GM23248 (cell line): Measurements from ENCODE around the gene PRUNE2. TPM values are rescaled to one million over a fixed set of nuclear protein-coding genes. Genes with fewer than 3 reads are reported as not detected.

Experiments
- DNase-seq: peaks from one replicate; pipeline ENCODE4 v3.0.0-alpha.2; 2015
- H2AFZ ChIP-seq: fragments of 200-600 bp; sonication (generic); 2 replicates; pipeline ENCODE4 v1.6.1; 2016; ENCODE audit warnings: antibody characterized with exemption
- H3F3A ChIP-seq: fragments of 200-600 bp; sonication (generic); 2 replicates; pipeline ENCODE4 v1.6.1; 2016; ENCODE audit warnings: mild to moderate bottlenecking, antibody characterized with exemption, mixed run types; ENCODE audit not compliant: insufficient read depth
- H3K27ac ChIP-seq: fragments of 200-600 bp; sonication (generic); 2 replicates; pipeline ENCODE4 v1.5.1; 2016; ENCODE audit warnings: mild to moderate bottlenecking
- H3K27me3 ChIP-seq: fragments of 200-600 bp; sonication (generic); replicated peaks from 2 replicates; pipeline ENCODE4 v1.6.1; 2016; ENCODE audit warnings: mild to moderate bottlenecking; ENCODE audit not compliant: insufficient read depth
- H3K36me3 ChIP-seq: fragments of 200-600 bp; sonication (generic); 2 replicates; pipeline ENCODE4 v1.6.1; 2016; ENCODE audit warnings: low read depth, mild to moderate bottlenecking
- H3K4me1 ChIP-seq: fragments of 200-600 bp; sonication (generic); 2 replicates; pipeline ENCODE4 v1.6.1; 2016; ENCODE audit warnings: mild to moderate bottlenecking; ENCODE audit not compliant: insufficient read depth
- H3K4me2 ChIP-seq: fragments of 200-600 bp; sonication (generic); one replicate; pipeline ENCODE4 v1.6.1; 2016; ENCODE audit warnings: mild to moderate bottlenecking; ENCODE audit not compliant: unreplicated experiment
- H3K4me3 ChIP-seq: fragments of 200-600 bp; sonication (generic); 2 replicates; pipeline ENCODE4 v1.5.1; 2016; ENCODE audit warnings: mild to moderate bottlenecking
- H3K79me2 ChIP-seq: fragments of 200-600 bp; sonication (generic); 2 replicates; pipeline ENCODE4 v1.6.1; 2016; ENCODE audit warnings: mild to moderate bottlenecking; ENCODE audit not compliant: insufficient read depth
- H3K9ac ChIP-seq: fragments of 200-600 bp; sonication (generic); 2 replicates; pipeline ENCODE4 v1.6.1; 2016; ENCODE audit warnings: mild to moderate bottlenecking
- H3K9me2 ChIP-seq: fragments of 200-600 bp; sonication (generic); 2 replicates; pipeline ENCODE4 v1.6.1; 2016; ENCODE audit warnings: mixed run types, mild to moderate bottlenecking, moderate library complexity; ENCODE audit not compliant: insufficient read depth
- H3K9me3 ChIP-seq: fragments of 200-600 bp; sonication (generic); one replicate; pipeline ENCODE4 v1.6.1; 2017; ENCODE audit warnings: low read depth
- H4K20me1 ChIP-seq: fragments of 200-600 bp; sonication (generic); 2 replicates; pipeline ENCODE4 v1.6.0; 2016; ENCODE audit not compliant: insufficient read depth
- EZH2 ChIP-seq: fragments of 200-600 bp; sonication (generic); IDR thresholded peaks from 2 replicates; pipeline ENCODE4 v1.6.1; 2018; ENCODE audit warnings: antibody characterized with exemption, mild to moderate bottlenecking; ENCODE audit not compliant: insufficient read depth, poor library complexity, severe bottlenecking
- EZH2phosphoT487 ChIP-seq: fragments of 200-600 bp; sonication (generic); IDR thresholded peaks from 2 replicates; pipeline ENCODE4 v1.6.1; 2018; ENCODE audit warnings: antibody characterized with exemption, moderate library complexity, mild to moderate bottlenecking, low read depth; ENCODE audit not compliant: insufficient read depth
- WGBS, 2 experiments: methylation state at CpG; one replicate each; pipeline ENCODE4 v1.1.6; 2015 to 2017; ENCODE audit warnings: low lambda C conversion rate in 2 of 2, low coverage in 1 of 2; ENCODE audit errors: missing lambda C conversion rate in 2 of 2; 5-methylcytosine and 5-hydroxymethylcytosine counted together
- in situ Hi-C: fragments of 300-500 bp; cut with MboI; formaldehyde crosslinking; loops from 2 replicates; pipeline ENCODE4 v1.15.0; 2020
- polyA plus RNA-seq: library from polyadenylated mRNA; unstranded; fragments of >200 nt; fragmentation: Nextera tagmentation; extraction: Ambion mirVana; gene quantifications from 2 replicates; pipeline ENCODE4 v1.2.1, GENCODE V29; 2016
- total RNA-seq: library from RNA; depleted of rRNA; stranded (reverse); fragments of >200 nt; shearing (Covaris generic); gene quantifications from 2 replicates; pipeline ENCODE4 v1.2.3, GENCODE V29; 2014

Gene PRUNE2
- total and polyA plus RNA-seq, 2 experiments from 2014 or later: 2.0 to 8.8 TPM

GRCh38 chr9:76944011-76944410 is 38.1 kb upstream of the PRUNE2 start:
- Histone ChIP-seq H3F3A (no peaks in the 10 kb centered on the region), H3K36me3 (no peaks in the 10 kb centered on the region), H3K27ac (no peak overlapping the region), H3K4me1 (no peaks in the 10 kb centered on the region), H3K9me3 (no peaks in the 10 kb centered on the region), H3K9me2 (no peaks in the 10 kb centered on the region), H3K27me3 (peaks cover 20% of the 10 kb centered on the region), H3K79me2 (no peaks in the 10 kb centered on the region), H3K4me3 (no peak overlapping the region), H3K9ac (no peak overlapping the region), H2AFZ (no peak overlapping the region), H4K20me1 (no peaks in the 10 kb centered on the region), H3K4me2 (no peak overlapping the region)
- in situ Hi-C loops: no loop called here
- 53 to 60% methylated on average over 2 of the region's 2 CpGs for WGBS, 2 experiments
- no peak for DNase-seq
- TF ChIP-seq EZH2phosphoT487: no peak
- no peak for TF ChIP-seq EZH2

- no peaks in the 10 kb centered on the region for H3K79me2 ChIP-seq
- no peak overlapping the region for H3K9ac ChIP-seq
- no peaks in the 10 kb centered on the region for H3K9me3 ChIP-seq
- H3K4me2 ChIP-seq: no peak overlapping the region
- in situ Hi-C loops: no loop called here
- H3K9me2 ChIP-seq: no peaks in the 10 kb centered on the region
- TF ChIP-seq EZH2phosphoT487 (no peak), EZH2 (no peak)
- WGBS, 2 experiments: 54 to 61% methylated on average over 5 of the region's 5 CpGs
- no peak overlapping the region for H2AFZ ChIP-seq
- no peak overlapping the region for H3K4me3 ChIP-seq
- peaks cover 24% of the 10 kb centered on the region; the same call in 1 of the 2 replicates for H3K27me3 ChIP-seq
- H3F3A ChIP-seq: no peaks in the 10 kb centered on the region
- no peak overlapping the region for H3K27ac ChIP-seq
- no peak for DNase-seq
- no peaks in the 10 kb centered on the region for H3K36me3 ChIP-seq
- no peaks in the 10 kb centered on the region for H4K20me1 ChIP-seq
- no peaks in the 10 kb centered on the region for H3K4me1 ChIP-seq
These were observed 37.1 kb upstream of the PRUNE2 start for GRCh38 chr9:76943054-76943453.

DNA sequence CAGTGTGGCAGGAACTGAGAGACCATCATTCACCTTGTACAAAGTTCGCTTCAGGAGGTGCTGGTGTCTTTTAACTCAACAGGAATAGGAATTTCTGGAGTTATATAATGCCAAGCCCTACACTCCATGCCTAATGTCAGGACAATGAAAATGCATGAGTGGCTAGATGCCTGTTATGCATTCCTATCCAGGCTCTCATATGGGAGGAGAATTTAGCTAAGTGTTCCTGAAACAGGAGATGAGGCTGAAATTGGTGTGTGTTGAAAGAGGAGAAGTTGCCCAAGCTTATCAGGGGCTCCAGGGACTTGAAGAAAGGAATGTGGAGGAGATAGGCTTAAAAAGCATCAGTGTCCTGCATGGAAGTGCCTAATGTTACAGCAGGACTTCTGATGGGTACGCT is 26.8 kb upstream of the PRUNE2 start:
- TF ChIP-seq EZH2 (no peak), EZH2phosphoT487 (no peak)
- Histone ChIP-seq H3K9me2 (no peaks in the 10 kb centered on the region), H3K4me1 (peaks cover 17% of the 10 kb centered on the region), H3K4me2 (peak overlapping the region; percentile 31), H4K20me1 (no peaks in the 10 kb centered on the region), H3K9me3 (no peaks in the 10 kb centered on the region), H3F3A (peaks cover 4% of the 10 kb centered on the region; the same call in 1 of the 2 replicates), H3K9ac (no peak overlapping the region), H3K36me3 (no peaks in the 10 kb centered on the region), H3K4me3 (no peak overlapping the region), H3K27me3 (no peaks in the 10 kb centered on the region; the same call in 1 of the 2 replicates), H3K27ac (no peak overlapping the region), H3K79me2 (no peaks in the 10 kb centered on the region), H2AFZ (0 out of 2 replicates have a peak overlapping the region, but pooled peaks have one; percentile 11)
- 14 to 38% methylated on average over 2 of the region's 2 CpGs for WGBS, 2 experiments
- DNase-seq: peak; percentile 58
- in situ Hi-C loops: no loop called here

DNA sequence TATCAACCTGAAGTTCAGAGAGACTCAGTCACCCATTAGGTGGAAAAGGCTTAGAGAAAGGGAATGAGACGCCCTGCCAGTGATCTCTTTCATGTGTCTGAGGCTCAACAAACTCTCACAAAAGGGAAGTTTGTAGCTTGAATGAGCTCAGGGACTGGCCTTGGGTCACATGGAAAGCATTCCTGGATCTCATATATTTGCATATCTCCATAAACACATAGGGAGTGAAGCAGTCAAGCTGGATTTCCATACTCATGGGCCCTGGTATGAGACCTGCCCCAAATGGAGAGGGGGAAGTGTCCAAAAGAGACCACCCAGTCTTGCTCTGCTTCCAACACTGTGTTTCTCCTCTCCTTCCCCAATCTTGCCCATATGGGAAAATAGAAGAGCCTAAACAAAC is 26.4 kb upstream of the PRUNE2 start:
- Histone ChIP-seq H3K27ac (no peak overlapping the region), H3F3A (peaks cover 9% of the 10 kb centered on the region; the same call in 1 of the 2 replicates), H3K36me3 (no peaks in the 10 kb centered on the region), H3K9me3 (no peaks in the 10 kb centered on the region), H3K79me2 (no peaks in the 10 kb centered on the region), H3K4me3 (no peak overlapping the region), H3K4me1 (peaks cover 22% of the 10 kb centered on the region), H4K20me1 (no peaks in the 10 kb centered on the region), H3K27me3 (no peaks in the 10 kb centered on the region; the same call in 1 of the 2 replicates), H2AFZ (0 out of 2 replicates have a peak overlapping the region, but pooled peaks have one; percentile 11), H3K9me2 (no peaks in the 10 kb centered on the region), H3K4me2 (peak overlapping the region; percentile 31), H3K9ac (no peak overlapping the region)
- no peak for DNase-seq
- 50 to 52% methylated on average over 1 of the region's 1 CpG for WGBS, 2 experiments
- TF ChIP-seq EZH2: no peak
- in situ Hi-C loops: no loop called here
